Measurements from ENCODE around the gene ZNF74.

Gene ZNF74

GRCh38 chr22:20423008-20423905 is 29.3 kb downstream of the ZNF74 start:
- H3K27ac ChIP-seq: no peak overlapping the region
- TF ChIP-seq CTCF (conservative IDR thresholded peaks at IDR 0.05) (no peak), ZFX (IDR thresholded peaks at IDR 0.05) (no peak)

GRCh38 chr22:20423906-20424551 is 30.1 kb downstream of the ZNF74 start:
- TF ChIP-seq ZFX (IDR thresholded peaks at IDR 0.05): no peak
- no peak for TF ChIP-seq CTCF (conservative IDR thresholded peaks at IDR 0.05)
- H3K27ac ChIP-seq: no peak overlapping the region

GRCh38 chr22:20424568-20424931 is 30.6 kb downstream of the ZNF74 start:
- no peak for TF ChIP-seq CTCF (conservative IDR thresholded peaks at IDR 0.05)
- TF ChIP-seq ZFX (IDR thresholded peaks at IDR 0.05): no peak
- H3K27ac ChIP-seq: no peak overlapping the region

GRCh38 chr22:20424932-20425565 is 31.1 kb downstream of the ZNF74 start:
- TF ChIP-seq ZFX (IDR thresholded peaks at IDR 0.05): no peak
- no peak for TF ChIP-seq CTCF (conservative IDR thresholded peaks at IDR 0.05)
- no peak overlapping the region for H3K27ac ChIP-seq

GRCh38 chr22:20425566-20426258 is 31.8 kb downstream of the ZNF74 start:
- no peak overlapping the region for H3K27ac ChIP-seq
- no peak for TF ChIP-seq ZFX (IDR thresholded peaks at IDR 0.05)
- TF ChIP-seq CTCF (conservative IDR thresholded peaks at IDR 0.05): no peak

GRCh38 chr22:20426259-20426615 is 32.3 kb downstream of the ZNF74 start:
- no peak for TF ChIP-seq CTCF (conservative IDR thresholded peaks at IDR 0.05)
- no peak for TF ChIP-seq ZFX (IDR thresholded peaks at IDR 0.05)
- no peak overlapping the region for H3K27ac ChIP-seq
